Endothelial cell of umbilical vein (primary cell): ENCODE data around the gene COL8A1. TPM values are rescaled to one million over a fixed set of nuclear protein-coding genes. Genes with fewer than 3 reads are reported as not detected.

Experiments used
- BruUV-seq: library from RNA; stranded (reverse); fragments of 400-500 nt; replicated peaks from 2 replicates; lab custom pipeline; 2021; lab: Mats Ljungman, UMichigan
- CTCF ChIA-PET: fragments of 300-600, 350-600 bp; sonication (Branson Sonifier 250); formaldehyde crosslinking; loops from one replicate; lab custom pipeline; 2021; ENCODE audit warnings: antibody characterized with exemption, inconsistent platforms; lab: Charles Lee
- POLR2A ChIA-PET: fragments of 300-600, 350-600 bp; sonication (Branson Sonifier 250); formaldehyde crosslinking; loops from one replicate; lab custom pipeline; 2021; ENCODE audit warnings: antibody characterized with exemption, inconsistent platforms; lab: Charles Lee
- DNase-seq: peaks from one replicate; pipeline ENCODE4 v3.0.0-alpha.2; 2011; ENCODE audit warnings: low read depth, low spot score
- FAIRE-seq: peaks from 2 replicates; lab custom pipeline; 2011; peaks lifted over from hg19 to GRCh38; lab: Jason Lieb, UNC
- H2AFZ ChIP-seq: 2 replicates; pipeline ENCODE4 v1.6.0; 2012; ENCODE audit warnings: low read depth, low read length, control low read depth, inconsistent platforms
- H3K27ac ChIP-seq: 2 replicates; pipeline ENCODE4 v1.5.1; 2011; ENCODE audit warnings: low read depth, mild to moderate bottlenecking, control low read depth, low read length, moderate library complexity; ENCODE audit not compliant: insufficient read depth
- H3K27me3 ChIP-seq, 2 experiments: 2 replicates each; pipeline versions ENCODE4 v1.6.0 to v1.6.1; 2011; ENCODE audit warnings: low read length in 2 of 2, mixed read lengths in 1 of 2; ENCODE audit not compliant: control insufficient read depth in 2 of 2, insufficient read depth in 2 of 2
- H3K36me3 ChIP-seq, 2 experiments: 2 replicates in 1 of 2; 3 replicates in 1 of 2; pipeline ENCODE4 v1.5.1; 2011; ENCODE audit warnings: low read length in 2 of 2, mild to moderate bottlenecking in 1 of 2, moderate library complexity in 1 of 2; ENCODE audit not compliant: control insufficient read depth in 2 of 2, insufficient read depth in 2 of 2; ENCODE audit errors: extremely low read depth in 1 of 2
- H3K4me1 ChIP-seq: 3 replicates; pipeline ENCODE4 v1.5.1; 2011; ENCODE audit warnings: mild to moderate bottlenecking, low read length; ENCODE audit not compliant: control insufficient read depth, insufficient read depth; ENCODE audit errors: extremely low read depth
- H3K4me2 ChIP-seq: 2 replicates; pipeline ENCODE4 v1.6.1; 2011; ENCODE audit warnings: low read length, control low read depth, mixed read lengths; ENCODE audit not compliant: insufficient read depth
- H3K4me3 ChIP-seq, 3 experiments: fragments of 200-600 bp in 1 of 3; sonication (generic), shearing (Covaris generic) in 1 of 3; replicated peaks in 1 of 3; 2 replicates each; pipeline ENCODE4 v1.5.1; 2011 to 2016; ENCODE audit warnings: control low read depth in 3 of 3, low read length in 3 of 3, mild to moderate bottlenecking in 2 of 3, inconsistent platforms in 1 of 3, low read depth in 1 of 3, moderate library complexity in 1 of 3; ENCODE audit not compliant: insufficient read depth in 1 of 3
- H3K79me2 ChIP-seq: 2 replicates; pipeline ENCODE4 v1.6.0; 2012; ENCODE audit warnings: low read length, inconsistent platforms; ENCODE audit not compliant: control insufficient read depth, insufficient read depth
- H3K9ac ChIP-seq: replicated peaks from 2 replicates; pipeline ENCODE3; 2011; ENCODE audit warnings: low read length, control low read depth; ENCODE audit not compliant: insufficient read depth; ENCODE audit errors: extremely low read depth
- H3K9me1 ChIP-seq: replicated peaks from 3 replicates; pipeline ENCODE4 v1.6.0; 2011; ENCODE audit warnings: mild to moderate bottlenecking, low read length; ENCODE audit not compliant: control insufficient read depth, insufficient read depth; ENCODE audit errors: extremely low read depth
- H3K9me3 ChIP-seq: replicated peaks from 2 replicates; pipeline ENCODE4 v1.5.1; 2012; ENCODE audit warnings: low read length, inconsistent platforms; ENCODE audit not compliant: control insufficient read depth, insufficient read depth
- H4K20me1 ChIP-seq: replicated peaks from 2 replicates; pipeline ENCODE3; 2011; ENCODE audit warnings: mild to moderate bottlenecking, low read length; ENCODE audit not compliant: control insufficient read depth, insufficient read depth; ENCODE audit errors: extremely low read depth
- CTCF ChIP-seq, 2 donors: IDR thresholded peaks; 1 replicate in 1 of 2; 2 replicates in 1 of 2; pipeline ENCODE4 v1.5.1; 2011; ENCODE audit warnings: low read length in 2 of 2, mild to moderate bottlenecking in 2 of 2, moderate library complexity in 2 of 2, control low read depth in 1 of 2, inconsistent platforms in 1 of 2, low read depth in 1 of 2; ENCODE audit not compliant: insufficient read depth in 1 of 2; ENCODE audit errors: extremely low read depth in 1 of 2
- EZH2 ChIP-seq: IDR thresholded peaks from 2 replicates; pipeline ENCODE4 v1.6.1; 2012; ENCODE audit warnings: borderline replicate concordance, low read depth, mild to moderate bottlenecking, moderate library complexity, low read length, inconsistent platforms; ENCODE audit not compliant: severe bottlenecking
- FOS ChIP-seq: IDR thresholded peaks from 2 replicates; pipeline ENCODE4 v1.6.1; 2011; ENCODE audit warnings: mild to moderate bottlenecking, low read length, moderate library complexity, borderline replicate concordance; ENCODE audit not compliant: insufficient read depth
- GATA2 ChIP-seq: IDR thresholded peaks from 2 replicates; pipeline ENCODE4 v1.7.0; 2011; ENCODE audit warnings: low read depth, mild to moderate bottlenecking, moderate library complexity, mixed read lengths, low read length; ENCODE audit not compliant: insufficient read length, insufficient read depth
- JUN ChIP-seq: IDR thresholded peaks from 2 replicates; pipeline ENCODE4 v1.6.1; 2011; ENCODE audit warnings: borderline replicate concordance, low read depth; ENCODE audit not compliant: insufficient read length, insufficient read depth
- MAX ChIP-seq: IDR thresholded peaks from 2 replicates; pipeline ENCODE4 v1.6.1; 2011; ENCODE audit not compliant: insufficient read depth, insufficient read length
- MYC ChIP-seq: IDR thresholded peaks from one replicate; pipeline ENCODE4 v1.6.1; 2011; ENCODE audit warnings: mild to moderate bottlenecking, low read depth, low read length
- POLR2A ChIP-seq: IDR thresholded peaks from 2 replicates; pipeline ENCODE4 v1.6.1; 2012; ENCODE audit warnings: low read depth, mild to moderate bottlenecking, control low read depth, low read length
- POLR2AphosphoS5 ChIP-seq: IDR thresholded peaks from 2 replicates; pipeline ENCODE4 v1.6.1; 2012; ENCODE audit warnings: low read depth, mild to moderate bottlenecking, control low read depth, low read length, moderate library complexity; ENCODE audit not compliant: insufficient read depth
- dilution Hi-C: fragments of 300-500 bp; cut with MboI; formaldehyde crosslinking; loops from one replicate; pipeline ENCODE4 v1.15.0; 2019; ENCODE audit warnings: low sequenced_read_pairs; ENCODE audit not compliant: extremely low pct_ligation_motif_present
- intact Hi-C: fragments of 100-400 bp; cut with micrococcal nuclease; formaldehyde crosslinking; loops from one replicate; pipeline ENCODE4 v1.10.0; 2022
- polyA plus RNA-seq, 4 experiments: library from polyadenylated mRNA; depleted of rRNA in 3 of 4; stranded (reverse) in 3 of 4; unstranded in 1 of 4; fragments of >200 nt; gene quantifications; 2 replicates each; pipeline versions ENCODE4 v1.2.1 to v1.2.3, GENCODE V29; 2011 to 2012; ENCODE audit warnings: missing spikeins in 1 of 4
- total RNA-seq: library from RNA; stranded (reverse); gene quantifications from 2 replicates; pipeline ENCODE4 v1.2.3, GENCODE V29; 2021

The COL8A1 gene
- total and polyA plus RNA-seq, 2 donors (not counting 3 experiments of a cell fraction or from before 2014, with no cell fraction given) = 358 to 634 TPM

- ChIA-PET POLR2A (no interaction called here), CTCF (interaction anchor here (0.9 to 3.7 kb wide), 11 partner anchors 9 to 660 kb away, joined by 3 to 32 read pairs (median 5); no protein-coding TSS in a partner anchor)
- DNase-seq = no peak
- no peaks in the 10 kb centered on the region for H3K9me1 ChIP-seq
- peaks cover 2% of the 10 kb centered on the region for H4K20me1 ChIP-seq
- no peaks in the 10 kb centered on the region for H3K9me3 ChIP-seq
- no peak overlapping the region for H3K9ac ChIP-seq
- no peak overlapping the region for H2AFZ ChIP-seq
- no peak overlapping the region for H3K27ac ChIP-seq
- FAIRE-seq = no peak
- H3K79me2 ChIP-seq = peaks cover 58% of the 10 kb centered on the region
- no peaks in the 10 kb centered on the region for H3K27me3 ChIP-seq
- BruUV-seq = no TSS peak
- peaks cover 0 to 8% of the 10 kb centered on the region in 2 experiments for H3K36me3 ChIP-seq
- H3K4me3 ChIP-seq = no peak overlapping the region
- intact Hi-C loops = no loop called here
- TF ChIP-seq CTCF (IDR thresholded peaks at IDR 0.05; ENCODE audit: extremely low read depth in 1 of 2, insufficient read depth in 1 of 2, low read depth in 1 of 2, low read length in 2 of 2) = no peak
- TF ChIP-seq JUN = no peak
- TF ChIP-seq EZH2 = no peak
- no peak for TF ChIP-seq MYC
- TF ChIP-seq FOS = no peak
- TF ChIP-seq POLR2AphosphoS5 = no peak
- no peak for TF ChIP-seq POLR2A
- no peak for TF ChIP-seq GATA2
- no peak for TF ChIP-seq MAX
- H3K4me1 ChIP-seq = no peaks in the 10 kb centered on the region
- H3K4me2 ChIP-seq = no peak overlapping the region
- dilution Hi-C loops = no loop called here
These were observed 45.5 kb downstream of the COL8A1 start for GRCh38 chr3:99683876-99684275.
